NCI-H460 (cell line): ENCODE measurements around the gene APRT. TPM values are rescaled to one million over a fixed set of nuclear protein-coding genes. Genes with fewer than 3 reads are reported as not detected.
"Not testable (repeated sequence)": the region's sequence is repeated elsewhere in the genome, so short reads cannot be mapped to it uniquely, and the experiment has no call there.

ENCODE experiments used
- DNase-seq: peaks from one replicate; pipeline ENCODE4 v3.0.0-alpha.2; 2016; ENCODE audit warnings: low read depth; ENCODE audit errors: extremely low read depth
- total RNA-seq: library from RNA; depleted of rRNA; stranded (reverse); fragments of >200 nt; shearing (Covaris generic); gene quantifications from 2 replicates; pipeline ENCODE4 v1.2.3, GENCODE V29; 2014

Gene APRT
- total RNA-seq, 1 experiment from 2014 or later: 124 TPM

GRCh38 chr16:88775825-88776224 lies 35.9 kb downstream of the APRT start:
- no peak for DNase-seq

GRCh38 chr16:88774544-88775393 lies 37.0 kb downstream of the APRT start:
- DNase-seq: no peak

GRCh38 chr16:88773812-88774291 lies 37.9 kb downstream of the APRT start:
- no peak for DNase-seq

GRCh38 chr16:88772871-88773811 lies 38.6 kb downstream of the APRT start:
- DNase-seq: no peak

GRCh38 chr16:88771781-88772180 lies 39.9 kb downstream of the APRT start:
- DNase-seq: not testable (repeated sequence)

- no peak for DNase-seq
Observed at GRCh38 chr16:88771294-88771772, 40.4 kb downstream of the APRT start.

- DNase-seq: no peak
Observed at GRCh38 chr16:88770461-88771293, 41.1 kb downstream of the APRT start.

- no peak for DNase-seq
Observed at GRCh38 chr16:88769617-88770460, 41.9 kb downstream of the APRT start.

GRCh38 chr16:88768071-88768783 lies 43.5 kb downstream of the APRT start:
- no peak for DNase-seq

- DNase-seq: no peak
Observed at GRCh38 chr16:88767546-88768070, 44.1 kb downstream of the APRT start.

- no peak for DNase-seq
Observed at GRCh38 chr16:88766975-88767374, 44.8 kb downstream of the APRT start.

GRCh38 chr16:88764913-88765349 lies 46.8 kb downstream of the APRT start:
- no peak for DNase-seq

- DNase-seq: no peak
Observed at GRCh38 chr16:88764080-88764479, 47.6 kb downstream of the APRT start.

- no peak for DNase-seq
Observed at GRCh38 chr16:88763502-88764053, 48.1 kb downstream of the APRT start.

GRCh38 chr16:88762941-88763340 lies 48.8 kb downstream of the APRT start:
- DNase-seq: no peak

GRCh38 chr16:88762258-88762870 lies 49.4 kb downstream of the APRT start:
- no peak for DNase-seq

- DNase-seq: no peak
Observed at GRCh38 chr16:88761830-88762229, 49.9 kb downstream of the APRT start.

- DNase-seq: no peak
Observed at GRCh38 chr16:88761143-88761534, 50.6 kb downstream of the APRT start.
